Activated CD8-positive, alpha-beta memory T cell treated with anti-CD3 and anti-CD28 coated beads, Interleukin-2, amount 50 U/mL, for 48 hours (primary cell): ENCODE measurements around the gene GPR152.
A peak's percentile ranks its signal among the peaks of the same experiment; 100 is the strongest.

Experiments used
- DNase-seq: peaks from one replicate; pipeline ENCODE4 v3.0.0-alpha.2; 2020

Gene GPR152

DNA sequence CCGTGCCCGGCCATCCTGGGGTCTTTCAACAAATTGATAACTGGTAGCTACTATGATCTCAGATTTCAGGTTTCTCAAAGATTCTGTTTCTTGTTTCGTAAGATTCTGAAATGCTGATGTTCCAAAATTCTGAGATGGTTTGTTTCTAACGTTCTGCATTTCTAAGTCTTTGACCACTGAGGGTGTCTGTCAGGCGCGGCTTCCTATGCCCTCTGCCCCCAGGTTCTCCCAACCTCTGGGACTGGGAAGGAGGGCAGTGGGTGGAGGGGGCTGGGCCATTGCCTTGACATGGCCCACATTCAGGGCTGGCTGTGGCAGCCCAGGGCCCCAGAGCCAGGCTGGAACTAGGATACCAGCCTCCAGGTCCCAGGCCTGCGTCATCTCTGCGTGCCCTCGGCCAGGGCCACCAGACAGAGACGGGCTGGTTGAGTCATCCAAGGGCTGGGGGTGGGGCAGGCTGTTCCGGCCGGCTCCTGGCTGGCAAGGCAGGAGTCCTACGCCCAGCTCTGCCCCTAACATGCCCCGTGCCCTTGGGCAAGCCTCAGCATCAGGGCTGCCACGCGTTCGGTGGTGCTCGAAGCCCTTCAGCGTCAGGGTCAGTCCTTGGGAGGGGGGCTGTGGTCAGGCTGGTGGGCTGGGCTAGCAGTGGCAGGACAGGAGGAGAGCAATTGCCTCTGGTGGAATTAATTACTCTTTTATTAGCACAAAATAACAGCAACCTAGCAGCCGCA lies 11.3 kb upstream of the GPR152 start:
- DNase-seq = no peak

- no peak for DNase-seq
Measured at GRCh38 chr11:67463186-67463585, 10.7 kb upstream of the GPR152 start.

- DNase-seq = no peak
Measured at GRCh38 chr11:67458266-67458665, 5.7 kb upstream of the GPR152 start.

DNA sequence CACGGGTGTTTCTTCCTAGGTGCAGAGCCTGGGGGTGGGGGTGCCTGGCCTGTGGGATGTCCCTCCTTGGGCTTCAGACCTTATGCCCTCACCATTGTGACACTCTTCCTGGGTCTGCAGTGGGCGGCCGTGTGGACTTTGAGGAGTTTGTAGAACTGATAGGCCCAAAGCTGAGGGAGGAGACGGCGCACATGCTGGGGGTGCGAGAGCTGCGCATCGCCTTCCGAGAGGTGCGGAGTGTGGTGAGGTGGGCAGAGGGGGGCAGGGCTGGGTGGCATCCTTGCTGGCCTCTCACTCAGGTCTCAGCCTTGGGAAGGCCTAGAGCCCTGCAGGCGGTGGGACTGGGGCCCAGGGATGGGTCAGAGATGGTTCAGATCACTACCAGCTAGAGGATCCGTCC lies 4.9 kb upstream of the GPR152 start:
- DNase-seq = no peak

- DNase-seq = no peak
Measured at GRCh38 chr11:67456068-67456705, 3.7 kb upstream of the GPR152 start.

GRCh38 chr11:67455054-67455453 lies 2.5 kb upstream of the GPR152 start, which contains the start of gene CABP4:
TSS of gene CABP4 (plus strand) at chr11:67455354. CDS start at chr11:67455424, 70 bp downstream.
- DNase-seq = no peak

DNA sequence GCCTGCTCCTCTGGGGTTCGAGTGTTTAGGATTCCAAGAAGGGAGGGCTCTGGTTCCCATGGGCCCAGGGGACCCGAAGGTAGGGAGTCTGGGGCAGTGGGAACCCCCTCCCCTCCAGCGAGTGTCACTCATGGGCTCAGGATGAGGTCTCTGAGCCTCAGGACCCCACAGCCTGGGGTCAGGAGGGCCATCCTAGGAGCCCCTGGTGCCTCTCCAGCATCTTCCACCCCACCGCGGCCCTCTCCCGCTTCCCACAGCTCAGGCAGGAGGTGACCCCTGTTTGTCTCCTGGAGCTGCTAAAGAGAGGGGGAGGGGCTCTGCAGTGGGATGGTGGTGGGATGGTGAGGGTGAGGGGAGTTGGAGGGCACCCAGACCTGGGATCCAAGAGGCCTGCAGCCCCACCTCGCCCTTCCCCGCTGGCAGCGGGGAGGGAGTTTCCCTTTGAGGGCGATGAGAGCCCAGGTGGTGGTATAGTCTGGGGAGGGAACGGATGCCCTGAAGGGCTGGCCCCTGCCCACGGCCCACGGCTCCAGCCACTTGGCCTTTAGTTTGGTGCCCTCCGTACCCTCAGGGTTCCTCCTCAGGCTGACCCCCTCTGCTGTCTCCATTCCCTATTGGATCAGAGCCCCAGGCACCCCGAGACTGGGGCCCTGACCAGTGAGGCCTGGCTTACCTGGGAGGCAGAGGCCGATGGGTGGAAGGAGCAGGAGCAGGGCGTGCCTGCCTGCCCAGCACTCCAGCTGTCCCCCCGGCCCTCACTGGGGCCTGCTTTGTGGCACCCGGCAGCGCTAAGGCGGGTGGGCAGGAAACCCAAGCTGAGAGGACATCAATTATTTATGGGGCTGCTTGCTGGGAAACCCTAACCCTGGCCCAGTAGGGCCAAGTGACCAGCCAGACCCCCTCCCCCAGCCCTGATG lies 1.5 kb upstream of the GPR152 start:
- no peak for DNase-seq

DNA sequence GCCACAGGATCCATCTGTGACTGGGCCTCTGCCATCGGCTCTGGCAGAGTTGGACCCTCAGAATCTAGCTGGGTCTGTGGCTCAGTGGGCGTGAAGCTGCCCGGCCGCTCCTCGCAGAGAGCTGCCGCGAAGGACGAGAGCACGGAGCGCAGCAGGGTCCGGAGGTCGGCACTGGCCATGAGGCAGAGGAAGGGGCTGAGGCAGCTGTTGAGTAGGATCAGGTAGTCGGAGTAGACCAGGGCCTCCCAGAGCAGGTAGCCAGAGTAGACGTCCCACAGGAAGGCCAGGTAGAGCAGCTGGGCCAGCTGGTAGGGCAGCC lies 912 bp downstream of the GPR152 start:
- no peak for DNase-seq

- DNase-seq = peak; percentile 50
Measured at GRCh38 chr11:67450796-67451657, 1.5 kb downstream of the GPR152 start.

DNA sequence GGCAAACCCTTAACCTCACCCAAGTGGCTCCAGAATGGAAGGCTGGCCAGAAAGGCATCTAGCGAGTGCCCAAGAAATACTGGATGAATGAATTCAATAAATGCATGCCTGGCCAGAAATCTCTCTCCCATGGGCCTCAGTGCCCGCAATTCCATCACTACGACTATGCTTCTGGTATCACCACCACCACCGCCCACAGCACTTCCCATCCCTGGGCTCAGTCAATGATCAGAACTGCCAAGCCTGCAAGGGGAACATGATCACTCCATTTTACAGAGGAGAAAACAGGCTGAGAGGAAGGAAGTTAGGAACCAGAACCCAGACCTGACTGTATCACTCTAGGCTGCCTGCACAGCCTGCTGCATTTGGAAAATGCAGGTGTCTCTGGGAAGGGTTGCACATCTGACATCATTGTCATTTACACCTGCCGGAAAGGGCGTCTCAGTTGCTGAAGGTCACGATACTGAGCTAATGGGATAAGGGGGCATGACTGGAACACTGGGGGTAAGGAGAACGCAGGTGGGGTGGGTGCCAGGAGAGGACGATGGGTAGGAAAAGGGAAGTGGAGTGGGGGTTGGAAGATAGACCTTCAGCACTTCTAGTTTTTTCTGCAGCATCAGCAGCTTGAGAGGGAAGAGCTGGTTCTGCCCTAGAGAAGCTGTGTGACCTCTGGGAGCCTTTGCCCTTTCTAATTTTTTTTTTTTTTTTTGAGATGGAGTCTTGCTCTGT lies 3.2 kb downstream of the GPR152 start:
- DNase-seq = no peak

- DNase-seq = no peak
Measured at GRCh38 chr11:67448220-67448609, 4.3 kb downstream of the GPR152 start.

DNA sequence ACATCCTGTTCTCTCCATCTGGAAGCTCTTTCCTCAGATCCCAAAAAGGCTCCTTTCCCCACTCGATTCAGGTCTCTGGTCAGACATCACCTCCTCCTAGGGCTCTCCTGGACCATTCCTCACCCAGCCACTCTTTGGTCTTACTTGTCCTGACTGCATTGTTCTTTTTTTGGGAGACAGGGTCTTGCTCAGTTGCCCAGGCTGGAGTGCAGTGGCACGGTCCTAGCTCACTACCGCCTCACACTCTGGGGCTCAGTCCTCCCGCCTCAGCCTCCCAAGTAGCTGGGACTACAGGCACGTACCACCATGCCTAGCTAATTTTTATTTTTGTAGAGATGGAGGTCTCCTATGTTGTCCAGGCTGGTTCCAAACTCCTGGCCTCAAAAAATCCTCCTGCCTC lies 7.0 kb downstream of the GPR152 start:
- no peak for DNase-seq

DNA sequence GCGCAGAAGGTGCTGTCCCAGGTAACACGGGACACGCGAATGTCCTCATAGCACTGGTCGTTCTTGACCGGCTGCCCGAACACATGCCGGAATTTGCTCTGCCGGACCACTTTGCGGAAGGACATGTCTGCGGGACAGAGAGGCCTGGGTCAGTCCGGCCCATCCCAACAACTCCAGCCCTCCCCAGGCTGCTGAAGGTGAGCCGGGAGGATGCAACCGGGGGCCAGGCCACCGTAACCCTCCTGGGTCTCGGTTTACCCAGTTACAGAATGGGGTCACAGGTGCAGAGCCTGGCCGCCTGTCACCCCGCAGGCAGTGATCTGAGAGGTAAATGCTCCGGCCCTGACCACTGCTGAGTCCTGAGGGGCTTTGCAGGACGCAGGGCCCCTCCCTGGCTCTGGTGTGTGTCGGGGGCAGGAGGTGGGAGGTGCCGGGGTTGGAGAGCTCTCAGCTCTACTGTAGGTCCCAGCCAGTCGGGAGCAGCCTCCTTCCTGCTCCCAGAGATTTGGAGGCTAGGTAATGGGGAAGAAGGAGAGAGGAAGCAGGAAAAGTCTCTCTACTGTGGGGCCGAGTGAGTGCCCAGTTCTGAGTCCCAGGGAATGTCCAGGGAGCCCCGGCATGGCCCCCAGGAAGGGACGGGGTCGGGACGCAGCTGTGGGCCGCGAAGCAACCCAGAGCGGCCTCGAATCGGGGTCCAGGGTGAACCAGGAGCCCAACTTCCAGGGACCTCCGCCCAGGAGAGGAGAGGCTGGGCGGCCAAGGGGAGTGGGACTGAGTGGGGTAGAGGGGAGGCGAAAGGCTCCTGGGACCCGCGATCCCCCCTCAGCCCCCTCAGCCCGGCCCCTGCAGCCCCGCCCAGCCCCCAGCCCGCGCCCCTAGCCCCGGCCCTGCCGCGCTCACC lies 9.8 kb downstream of the GPR152 start:
- no peak for DNase-seq

- DNase-seq = no peak
Measured at GRCh38 chr11:67441731-67442351, 10.7 kb downstream of the GPR152 start.

GRCh38 chr11:67441098-67441563 lies 11.4 kb downstream of the GPR152 start:
- DNase-seq = no peak

DNA sequence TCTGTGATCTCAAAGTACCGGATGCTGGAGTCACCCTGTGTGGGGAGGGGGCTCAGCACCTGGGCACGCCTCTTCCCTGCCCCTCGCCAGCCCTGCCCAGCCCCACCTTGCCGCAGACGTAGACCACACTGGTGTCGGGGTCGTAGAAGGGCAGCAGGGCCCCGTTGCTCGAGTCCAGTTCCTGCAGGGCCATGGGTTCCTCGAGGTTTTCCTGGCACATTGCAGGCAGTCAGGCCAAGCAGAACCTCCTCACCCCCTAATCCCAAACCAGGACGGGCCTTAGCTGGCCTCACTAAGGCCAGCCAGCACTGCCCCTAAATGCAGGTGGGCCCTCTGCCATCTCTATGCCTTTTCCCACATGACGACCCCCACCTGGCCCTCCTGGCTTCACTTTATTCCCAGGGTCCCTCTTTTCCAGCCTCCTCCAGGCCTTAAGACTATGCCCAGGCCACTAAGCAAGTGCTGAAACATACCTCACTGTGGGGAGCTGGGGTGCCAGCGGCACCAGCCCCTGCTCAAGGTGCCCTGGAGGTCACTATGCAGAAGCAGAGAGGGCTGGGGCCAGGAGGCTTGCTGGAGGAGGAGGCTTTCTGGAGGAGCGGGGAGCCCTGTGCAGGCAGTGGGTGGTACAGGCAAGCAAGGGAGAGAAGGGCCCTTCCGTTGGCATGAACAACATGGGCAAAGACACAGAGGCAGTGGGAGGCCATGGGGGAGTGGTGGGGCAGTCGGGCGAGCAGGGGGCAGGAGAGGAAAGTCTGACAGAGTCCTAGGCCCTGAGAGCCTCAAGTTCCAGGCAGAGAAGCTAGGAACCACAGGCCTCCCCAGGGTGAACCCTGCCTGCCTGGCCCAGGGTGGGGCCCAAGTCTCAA lies 12.1 kb downstream of the GPR152 start:
- no peak for DNase-seq

- peak; percentile 75 for DNase-seq
Measured at GRCh38 chr11:67439321-67440228, 13.0 kb downstream of the GPR152 start.
